Activated CD4-positive, alpha-beta T cell treated with anti-CD3 and anti-CD28 coated beads, Interleukin-10, Interleukin-2, amounts not matched to agents 100 ng/mL and 50 ng/mL, durations not matched to agents 16 hours and 8 hours (primary cell): Measurements from ENCODE around the gene SCAMP1.
"Not testable (repeated sequence)": the region's sequence is repeated elsewhere in the genome, so short reads cannot be mapped to it uniquely, and the experiment has no call there.

ENCODE experiments used
- DNase-seq: peaks from one replicate; pipeline ENCODE4 v3.0.0-alpha.2; 2020

The SCAMP1 gene

GRCh38 chr5:78430866-78431265 is 70.4 kb downstream of the SCAMP1 start:
- DNase-seq: no peak

GRCh38 chr5:78433972-78434371 is 73.6 kb downstream of the SCAMP1 start:
- no peak for DNase-seq

- no peak for DNase-seq
Measured at GRCh38 chr5:78447775-78448424, 87.5 kb downstream of the SCAMP1 start.

- no peak for DNase-seq
Measured at GRCh38 chr5:78449103-78449502, 88.7 kb downstream of the SCAMP1 start.

- DNase-seq: not testable (repeated sequence)
Measured at GRCh38 chr5:78457507-78457906, 97.1 kb downstream of the SCAMP1 start.

- DNase-seq: no peak
Measured at GRCh38 chr5:78458843-78459242, 98.4 kb downstream of the SCAMP1 start.

- no peak for DNase-seq
Measured at GRCh38 chr5:78467140-78467539, 106.7 kb downstream of the SCAMP1 start.

- DNase-seq: peak; percentile 31
Measured at GRCh38 chr5:78467752-78468357, 107.4 kb downstream of the SCAMP1 start.

GRCh38 chr5:78471896-78472295 is 111.5 kb downstream of the SCAMP1 start:
- no peak for DNase-seq

- DNase-seq: no peak
Measured at GRCh38 chr5:78472469-78473106, 112.2 kb downstream of the SCAMP1 start.

GRCh38 chr5:78473751-78474150 is 113.3 kb downstream of the SCAMP1 start:
- DNase-seq: no peak

GRCh38 chr5:78475370-78475769 is 115.0 kb downstream of the SCAMP1 start:
- no peak for DNase-seq

- no peak for DNase-seq
Measured at GRCh38 chr5:78476795-78477194, 116.4 kb downstream of the SCAMP1 start.

GRCh38 chr5:78482948-78483347 is 122.5 kb downstream of the SCAMP1 start:
- DNase-seq: no peak

GRCh38 chr5:78483809-78484521 is 123.5 kb downstream of the SCAMP1 start:
- peak; percentile 26 for DNase-seq

GRCh38 chr5:78486218-78486617 is 125.8 kb downstream of the SCAMP1 start:
- no peak for DNase-seq

GRCh38 chr5:78487846-78488245 is 127.4 kb downstream of the SCAMP1 start:
- no peak for DNase-seq

GRCh38 chr5:78490709-78491485 is 130.5 kb downstream of the SCAMP1 start:
- no peak for DNase-seq

GRCh38 chr5:78492224-78492623 is 131.8 kb downstream of the SCAMP1 start:
- DNase-seq: no peak

GRCh38 chr5:78492650-78493049 is 132.2 kb downstream of the SCAMP1 start:
- no peak for DNase-seq

GRCh38 chr5:78495800-78496199 is 135.4 kb downstream of the SCAMP1 start:
- no peak for DNase-seq

GRCh38 chr5:78496373-78496772 is 136.0 kb downstream of the SCAMP1 start:
- DNase-seq: no peak
